CD4-positive, alpha-beta T cell (primary cell): ENCODE results near the gene LPP. TPM values are rescaled to one million over a fixed set of nuclear protein-coding genes. Genes with fewer than 3 reads are reported as not detected.

Experiments used
- ATAC-seq: fragments of 200-7000 bp; cut with Tn5 transposase; one replicate; pipeline ENCODE4 v1.10.0; 2022; ENCODE audit warnings: mild to moderate bottlenecking; ENCODE audit not compliant: poor library complexity
- CTCF ChIA-PET: fragments of 350-600 bp; sonication (Branson Sonifier 250); formaldehyde crosslinking; loops from one replicate; lab custom pipeline; 2021; ENCODE audit warnings: antibody characterized with exemption, inconsistent platforms; lab: Charles Lee
- POLR2A ChIA-PET: fragments of 350-600 bp; sonication (Branson Sonifier 250); formaldehyde crosslinking; loops from one replicate; lab custom pipeline; 2021; ENCODE audit warnings: antibody characterized with exemption, inconsistent platforms; lab: Charles Lee
- DNase-seq, 14 experiments: peaks; one replicate each; pipeline ENCODE4 v3.0.0-alpha.2; 2013 to 2020; ENCODE audit warnings: mixed read lengths in 2 of 14
- H3K27ac ChIP-seq, 2 donors: one replicate each; pipeline versions ENCODE4 v1.5.1 to v1.7.0; 2013; ENCODE audit warnings: low read length in 2 of 2, low read depth in 1 of 2, mild to moderate bottlenecking in 1 of 2
- H3K27me3 ChIP-seq, 2 experiments: 1 replicate in 1 of 2; 2 replicates in 1 of 2; pipeline versions ENCODE4 v1.6.1 to v1.7.0; 2013; ENCODE audit warnings: low read length in 2 of 2, control low read depth in 1 of 2, mild to moderate bottlenecking in 1 of 2, moderate library complexity in 1 of 2; ENCODE audit not compliant: insufficient read depth in 2 of 2, control insufficient read depth in 1 of 2
- H3K36me3 ChIP-seq: one replicate; pipeline ENCODE4 v1.6.1; 2013; ENCODE audit warnings: low read length, control low read depth; ENCODE audit not compliant: insufficient read depth
- H3K4me1 ChIP-seq: one replicate; pipeline ENCODE4 v1.6.1; 2013; ENCODE audit warnings: low read length, control low read depth; ENCODE audit not compliant: insufficient read depth
- H3K4me3 ChIP-seq: one replicate; pipeline ENCODE4 v1.5.1; 2013; ENCODE audit warnings: mild to moderate bottlenecking, low read length, moderate library complexity
- H3K9me3 ChIP-seq, 2 experiments: 1 replicate in 1 of 2; 2 replicates in 1 of 2; pipeline versions ENCODE4 v1.6.1 to v1.7.0; 2013; ENCODE audit warnings: low read length in 2 of 2, mild to moderate bottlenecking in 2 of 2, control low read depth in 1 of 2, moderate library complexity in 1 of 2; ENCODE audit not compliant: control insufficient read depth in 1 of 2, insufficient read depth in 1 of 2
- H3K27ac Mint-ChIP-seq: one replicate; pipeline ENCODE4 v1.8.0; 2020; ENCODE audit warnings: mixed read lengths
- H3K27me3 Mint-ChIP-seq: one replicate; pipeline ENCODE4 v1.8.0; 2021; ENCODE audit warnings: mixed read lengths
- H3K36me3 Mint-ChIP-seq: one replicate; pipeline ENCODE4 v1.8.0; 2021; ENCODE audit warnings: low read depth, mixed read lengths
- H3K4me1 Mint-ChIP-seq: one replicate; pipeline ENCODE4 v1.8.0; 2021; ENCODE audit warnings: low read depth, mixed read lengths
- H3K4me3 Mint-ChIP-seq: one replicate; pipeline ENCODE4 v1.8.0; 2020; ENCODE audit warnings: mild to moderate bottlenecking, mixed read lengths
- H3K9me3 Mint-ChIP-seq: one replicate; pipeline ENCODE4 v1.8.0; 2020; ENCODE audit warnings: mixed read lengths
- intact Hi-C, 2 experiments: fragments of 100-400 bp; cut with DNase I in 1 of 2; cut with micrococcal nuclease in 1 of 2; formaldehyde crosslinking; loops; one replicate each; pipeline versions ENCODE4 v1.15.1 to v1.9.0; 2023 to 2025; cut with DNase I, micrococcal nuclease
- total RNA-seq, 174 experiments: library from RNA in 2 of 174; stranded (reverse) in 2 of 174; gene quantifications; one replicate each; pipeline ENCODE4 v1.2.3 and lab custom pipeline; 2021 to 2026
- TF ChIP-seq, protein P1 (sequence below): fragments of 200-600 bp; IDR thresholded peaks from one replicate; pipeline ENCODE4 v1.8.0; 2022; ENCODE audit warnings: antibody characterized with exemption, mild to moderate bottlenecking

The LPP gene
- total RNA-seq, 2 experiments from 2014 or later, result 45.6 to 45.9 TPM

DNA sequence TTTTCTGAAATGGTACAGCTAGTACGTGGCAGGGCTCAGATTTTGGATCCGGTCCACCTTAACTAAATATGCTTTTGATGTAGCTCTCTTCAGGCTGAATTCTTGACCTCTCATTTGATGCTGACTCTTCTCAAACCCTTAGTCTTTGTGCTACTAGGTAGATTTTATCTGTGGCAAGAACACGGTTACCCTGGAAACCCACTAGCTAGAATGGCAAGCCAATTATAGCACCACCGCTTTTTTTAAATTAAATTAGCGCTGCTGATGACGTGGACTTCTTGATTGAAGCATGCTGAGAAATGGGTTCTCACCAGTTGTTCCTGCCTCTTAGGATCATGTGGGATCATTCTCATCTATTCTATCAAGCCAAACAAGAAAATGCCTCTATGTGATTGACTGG is 421.5 kb downstream of the LPP start:
- CTCF ChIA-PET, result no interaction called here
- intact Hi-C loops, result no loop called here
- no peaks in the 10 kb centered on the region for H3K36me3 ChIP-seq

DNA sequence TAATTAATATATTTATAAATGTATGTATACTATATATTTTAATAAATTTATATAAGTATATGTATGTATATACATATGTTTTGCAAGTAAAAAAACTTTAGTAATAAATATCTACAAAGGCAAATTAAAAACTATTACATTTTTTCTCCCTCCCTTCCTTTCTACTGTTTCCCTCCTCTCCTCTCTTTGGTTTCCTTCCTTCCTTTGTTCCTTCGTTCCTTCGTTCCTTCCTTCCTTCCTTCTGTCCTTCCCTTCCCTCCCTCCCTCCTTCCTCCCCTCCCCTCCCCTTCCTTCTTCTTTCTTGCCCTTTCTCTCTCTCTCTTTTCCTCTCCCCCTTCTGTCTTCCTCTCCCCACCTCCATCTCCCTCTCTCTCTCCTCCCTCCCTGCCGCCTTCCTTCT is 423.6 kb downstream of the LPP start:
- no peak for DNase-seq
- no peak overlapping the region for H3K4me3 Mint-ChIP-seq
- Histone ChIP-seq H3K27me3 (no peaks in the 10 kb centered on the region), H3K36me3 (no peaks in the 10 kb centered on the region), H3K4me3 (no peak overlapping the region), H3K4me1 (no peaks in the 10 kb centered on the region), H3K9me3 (no peaks in the 10 kb centered on the region), H3K27ac (no peak overlapping the region)
- TF ChIP-seq, protein P1, sequence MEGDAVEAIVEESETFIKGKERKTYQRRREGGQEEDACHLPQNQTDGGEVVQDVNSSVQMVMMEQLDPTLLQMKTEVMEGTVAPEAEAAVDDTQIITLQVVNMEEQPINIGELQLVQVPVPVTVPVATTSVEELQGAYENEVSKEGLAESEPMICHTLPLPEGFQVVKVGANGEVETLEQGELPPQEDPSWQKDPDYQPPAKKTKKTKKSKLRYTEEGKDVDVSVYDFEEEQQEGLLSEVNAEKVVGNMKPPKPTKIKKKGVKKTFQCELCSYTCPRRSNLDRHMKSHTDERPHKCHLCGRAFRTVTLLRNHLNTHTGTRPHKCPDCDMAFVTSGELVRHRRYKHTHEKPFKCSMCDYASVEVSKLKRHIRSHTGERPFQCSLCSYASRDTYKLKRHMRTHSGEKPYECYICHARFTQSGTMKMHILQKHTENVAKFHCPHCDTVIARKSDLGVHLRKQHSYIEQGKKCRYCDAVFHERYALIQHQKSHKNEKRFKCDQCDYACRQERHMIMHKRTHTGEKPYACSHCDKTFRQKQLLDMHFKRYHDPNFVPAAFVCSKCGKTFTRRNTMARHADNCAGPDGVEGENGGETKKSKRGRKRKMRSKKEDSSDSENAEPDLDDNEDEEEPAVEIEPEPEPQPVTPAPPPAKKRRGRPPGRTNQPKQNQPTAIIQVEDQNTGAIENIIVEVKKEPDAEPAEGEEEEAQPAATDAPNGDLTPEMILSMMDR, result no peak
- ATAC-seq, result no peak
- POLR2A ChIA-PET, result no interaction called here
- CTCF ChIA-PET, result no interaction called here
- no peaks in the 10 kb centered on the region for H3K9me3 Mint-ChIP-seq
- H3K27ac Mint-ChIP-seq, result no peak overlapping the region
- no peaks in the 10 kb centered on the region for H3K27me3 Mint-ChIP-seq
- no peaks in the 10 kb centered on the region for H3K4me1 Mint-ChIP-seq
- H3K36me3 Mint-ChIP-seq, result no peaks in the 10 kb centered on the region
- intact Hi-C loops, result no loop called here

More for the DNA sequence above, 421.5 kb downstream of the LPP start:
- TF ChIP-seq, protein P1, result no peak
- Histone ChIP-seq H3K27me3 (no peaks in the 10 kb centered on the region), H3K27ac (no peak overlapping the region), H3K9me3 (no peaks in the 10 kb centered on the region), H3K4me1 (no peaks in the 10 kb centered on the region), H3K4me3 (no peak overlapping the region)
- POLR2A ChIA-PET, result no interaction called here
- Mint-ChIP-seq H3K36me3 (no peaks in the 10 kb centered on the region), H3K4me3 (no peak overlapping the region), H3K4me1 (no peaks in the 10 kb centered on the region), H3K27me3 (no peaks in the 10 kb centered on the region), H3K9me3 (no peaks in the 10 kb centered on the region), H3K27ac (no peak overlapping the region)
- ATAC-seq (no peak), DNase-seq (no peak)

DNA sequence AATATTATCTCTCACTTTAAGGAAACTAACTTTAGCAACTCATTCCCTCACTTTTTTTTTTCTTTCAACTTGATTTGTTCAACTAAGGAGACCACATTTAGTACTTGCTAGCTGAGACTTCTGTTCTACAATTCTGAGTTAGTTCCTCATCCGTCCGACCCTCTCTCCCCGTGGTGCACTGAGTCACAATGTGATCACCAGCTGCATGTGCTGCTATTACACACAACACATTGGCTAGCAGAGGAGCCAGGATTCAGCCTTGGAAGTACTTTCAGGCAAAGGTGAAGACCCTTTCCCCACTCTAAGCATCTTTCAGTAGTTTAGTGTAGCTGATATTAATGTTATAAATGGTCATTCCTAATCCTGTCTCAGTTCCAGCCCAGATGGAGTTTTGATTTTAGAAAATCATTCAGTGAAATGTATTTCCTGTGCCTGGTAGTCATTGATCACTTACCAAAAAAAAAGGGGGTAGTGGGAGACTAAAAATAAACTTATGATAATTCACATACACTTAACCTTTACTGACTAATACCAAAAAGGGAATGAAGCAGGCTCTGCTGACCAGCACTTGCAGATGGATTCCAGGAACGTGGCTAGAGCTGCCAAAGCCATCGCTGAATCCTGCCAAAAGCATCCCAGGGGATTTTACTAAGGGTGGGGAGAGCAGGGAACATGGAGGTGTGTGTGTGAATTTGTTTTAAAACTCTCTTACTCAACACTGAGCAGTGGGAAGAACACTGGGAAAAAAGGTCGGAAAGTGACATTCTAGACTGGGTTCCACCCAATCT is 424.8 kb downstream of the LPP start:
- Histone ChIP-seq H3K27me3 (no peaks in the 10 kb centered on the region), H3K36me3 (no peaks in the 10 kb centered on the region), H3K9me3 (no peaks in the 10 kb centered on the region), H3K4me1 (no peaks in the 10 kb centered on the region), H3K27ac (no peak overlapping the region), H3K4me3 (no peak overlapping the region)
- H3K27ac Mint-ChIP-seq, result no peak overlapping the region
- no peaks in the 10 kb centered on the region for H3K4me1 Mint-ChIP-seq
- POLR2A ChIA-PET, result no interaction called here
- CTCF ChIA-PET, result no interaction called here
- DNase-seq (peak in 2 of 14 experiments; percentile 34 to 55), ATAC-seq (no peak)
- H3K27me3 Mint-ChIP-seq, result no peaks in the 10 kb centered on the region
- no peaks in the 10 kb centered on the region for H3K36me3 Mint-ChIP-seq
- intact Hi-C loops, result no loop called here
- no peak overlapping the region for H3K4me3 Mint-ChIP-seq
- H3K9me3 Mint-ChIP-seq, result no peaks in the 10 kb centered on the region
- TF ChIP-seq, protein P1, result no peak
